GM19397 (cell line): Measurements from ENCODE around the gene SNHG17.
"Not testable (repeated sequence)": the region's sequence is repeated elsewhere in the genome, so short reads cannot be mapped to it uniquely, and the experiment has no call there.

Source experiments
- ATAC-seq: cut with Tn5 transposase; IDR thresholded peaks from one replicate; pipeline ENCODE4 v1.9.1; 2021; ENCODE audit warnings: mild to moderate bottlenecking, moderate library complexity; ENCODE audit not compliant: unreplicated experiment

Gene SNHG17

DNA sequence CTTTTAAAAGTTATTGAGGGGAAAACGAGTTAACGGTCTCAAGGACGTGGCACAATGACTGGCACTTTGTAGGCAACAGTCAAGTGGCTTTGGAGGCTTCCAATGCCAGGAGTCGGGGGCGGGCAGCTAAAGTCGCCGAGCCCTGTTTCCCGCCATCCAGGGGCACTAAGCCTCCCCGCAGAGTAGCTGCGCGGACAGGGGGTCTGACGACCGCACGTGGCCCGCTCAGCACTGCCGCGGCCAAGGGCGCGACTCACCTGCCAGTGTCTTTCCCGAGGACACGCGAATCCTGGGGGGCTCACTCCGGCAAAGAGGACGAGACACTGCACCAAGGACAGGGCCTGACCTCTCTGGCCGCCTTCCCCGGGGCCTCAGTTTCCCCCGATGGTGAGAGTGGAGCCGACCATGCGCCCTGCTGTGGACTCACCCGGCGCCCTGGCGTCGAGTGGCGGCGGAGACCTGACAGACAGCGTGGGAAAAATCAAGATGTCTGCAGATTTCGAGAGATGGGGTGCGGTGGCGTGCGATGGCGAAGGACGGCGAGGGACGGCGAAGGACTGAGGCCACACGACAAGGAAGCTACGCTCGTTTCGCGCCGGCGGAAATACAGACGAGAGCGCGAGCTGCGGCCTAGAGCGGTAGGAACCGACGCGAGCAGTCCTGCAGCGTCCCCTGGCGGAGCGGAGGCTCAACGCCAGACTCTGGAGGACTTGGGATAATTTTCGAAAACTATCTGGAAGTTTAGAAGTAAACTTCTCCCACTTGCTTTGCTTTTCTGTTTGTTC lies at the start of gene SNHG17:
Gene SNHG17, minus strand, starts transcription at position 559 of the 785 bp plus-strand sequence.
- ATAC-seq = peak; percentile 75

DNA sequence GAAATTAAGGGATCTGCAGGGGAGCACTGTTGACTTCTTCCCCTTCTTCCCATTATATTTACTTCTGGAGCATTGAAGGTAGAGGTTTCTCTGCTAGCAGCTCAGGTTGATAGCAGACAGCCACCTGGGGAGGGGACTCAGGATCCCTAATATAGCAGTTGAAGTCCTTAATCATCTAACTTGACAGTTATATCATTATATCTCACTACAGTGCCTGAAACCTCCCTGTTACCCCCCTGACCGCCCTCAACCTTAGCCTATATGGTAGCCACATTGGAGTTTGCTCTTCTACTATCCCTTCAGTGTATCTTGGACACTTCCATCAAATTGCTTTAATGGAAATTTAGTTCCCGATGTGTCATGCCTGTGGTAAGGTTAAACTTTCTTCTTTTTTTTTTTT lies 44.5 kb upstream of the SNHG17 start:
- ATAC-seq = no peak

DNA sequence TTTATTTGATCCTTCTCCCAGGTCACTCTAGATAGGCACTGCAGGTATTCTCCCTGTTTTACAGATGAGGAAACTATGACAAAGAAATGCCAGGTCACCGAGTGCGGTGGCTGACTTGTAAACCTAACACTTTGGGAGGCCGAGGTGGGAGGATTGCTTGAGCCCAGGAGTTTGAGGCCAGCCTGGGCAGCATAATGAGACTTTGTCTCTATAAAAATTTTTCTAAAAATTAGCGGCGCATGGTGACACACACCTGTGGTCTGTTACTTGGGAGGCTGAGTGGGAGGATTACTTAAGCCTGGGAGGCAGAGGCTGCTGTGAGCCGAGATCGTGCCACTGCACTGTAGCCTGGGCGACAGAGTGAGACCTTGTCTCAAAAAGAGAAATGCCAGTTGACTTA lies 42.6 kb upstream of the SNHG17 start:
- no peak for ATAC-seq

DNA sequence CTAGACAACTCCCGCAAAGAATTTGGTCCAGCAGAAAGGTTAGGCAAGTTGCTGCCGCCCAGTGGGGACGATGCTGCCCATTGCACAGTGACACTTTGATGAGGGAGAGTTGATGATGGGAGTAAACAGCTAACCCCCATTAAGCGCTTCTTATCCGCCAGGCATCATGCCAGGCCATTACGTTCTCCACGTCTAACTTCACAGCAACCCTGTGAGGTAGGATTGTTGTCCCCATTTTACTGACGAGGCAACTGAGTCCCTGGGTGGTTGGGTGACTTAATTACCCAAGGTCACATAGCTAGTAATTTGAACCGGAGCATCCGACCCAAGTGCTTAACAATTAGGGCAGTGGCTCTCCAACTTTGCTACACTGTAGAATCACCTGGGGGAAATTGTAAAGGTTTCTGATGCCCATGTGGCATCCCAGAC lies 38.3 kb upstream of the SNHG17 start:
- ATAC-seq = no peak

DNA sequence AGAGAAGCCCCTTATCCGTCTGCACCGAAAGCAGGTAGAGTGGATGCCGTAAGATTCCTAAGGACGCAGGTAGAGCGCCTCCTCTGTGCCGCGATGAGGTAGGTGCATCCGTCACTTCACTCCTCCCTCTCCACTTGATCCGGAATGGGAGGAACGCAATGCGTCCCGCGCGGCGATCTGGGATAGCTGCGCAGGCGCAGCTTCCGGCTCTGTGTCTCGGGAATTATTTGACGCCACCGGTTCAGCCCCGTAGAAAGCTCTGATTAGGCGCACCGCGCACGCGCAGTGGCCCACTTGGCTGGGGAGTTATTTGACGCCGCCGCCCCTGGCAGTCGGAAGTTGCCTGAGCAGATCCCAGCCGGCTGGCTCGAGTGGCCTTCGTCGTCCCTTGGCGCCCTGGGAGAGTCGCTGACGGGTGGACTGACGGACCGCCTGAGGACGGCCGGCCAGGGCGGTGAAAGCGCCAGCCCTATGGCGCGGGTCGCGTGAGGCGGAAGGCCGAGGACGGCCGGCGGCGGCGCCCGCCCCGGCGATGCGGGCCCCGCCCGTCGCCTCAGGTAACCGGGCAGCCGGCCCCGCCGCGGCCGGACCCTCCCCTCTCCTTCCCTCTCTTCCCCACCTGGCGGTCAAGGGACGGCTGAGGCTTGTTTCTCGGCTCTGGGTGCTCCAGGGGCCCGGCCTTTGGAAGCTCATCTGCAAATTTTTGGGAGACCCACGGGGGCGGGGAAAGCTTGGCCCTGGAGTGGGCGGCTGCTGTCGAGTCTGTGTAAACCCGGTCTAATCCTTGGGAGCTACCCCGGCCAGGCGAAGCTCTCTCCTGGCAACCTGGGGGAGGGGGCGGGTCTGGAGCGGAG lies 37.6 kb upstream of the SNHG17 start, which contains the start of gene RALGAPB:
Gene RALGAPB, plus strand, starts transcription at position 331 of the 854 bp plus-strand sequence. CDS start 15,590 bp downstream, outside the sequence.
- ATAC-seq = peak; percentile 95

DNA sequence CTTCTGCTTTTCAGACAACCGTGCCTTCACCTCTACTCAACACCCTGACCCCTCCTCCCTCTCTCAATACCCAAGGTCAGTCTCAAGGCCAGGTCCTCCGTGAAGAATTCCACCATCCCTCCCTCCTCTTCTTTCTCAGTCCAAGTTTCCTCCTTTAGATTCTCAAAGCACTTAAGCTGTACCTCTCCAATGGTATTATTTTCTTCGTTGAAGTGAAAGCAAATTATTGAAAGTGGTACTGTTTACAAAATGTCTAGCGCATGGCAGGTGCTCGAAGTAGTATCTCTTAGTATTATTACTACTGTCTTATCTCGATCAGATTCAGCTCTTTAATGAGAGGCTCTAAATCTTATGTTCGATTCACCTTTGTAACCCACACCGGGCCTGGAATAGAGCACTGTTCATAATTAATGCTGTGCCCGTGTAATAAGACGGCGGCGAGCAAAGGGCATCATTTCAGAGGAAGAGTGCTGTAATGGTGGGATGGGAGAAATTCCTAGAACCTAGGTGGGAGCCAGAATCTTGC lies 36.9 kb upstream of the SNHG17 start:
- no peak for ATAC-seq

DNA sequence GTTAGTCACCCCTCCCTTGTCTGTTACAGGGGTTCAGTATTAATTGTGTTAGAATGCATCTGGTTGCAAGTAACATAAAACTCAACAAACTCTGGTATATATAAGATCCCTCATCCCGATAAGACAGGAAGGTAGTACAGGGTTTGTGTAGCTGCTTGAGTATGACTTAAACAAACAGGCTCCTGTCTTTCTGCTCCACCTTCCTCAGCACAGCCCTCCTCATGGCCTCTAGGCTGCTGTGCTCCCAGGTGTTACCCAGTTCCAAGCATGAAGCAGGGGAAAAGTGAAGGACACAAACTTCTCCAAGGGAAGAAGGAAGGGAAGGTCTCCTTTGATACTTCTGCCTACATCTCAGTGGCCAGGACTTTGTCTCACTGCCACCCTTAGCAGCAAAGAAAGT lies 36.1 kb upstream of the SNHG17 start:
- ATAC-seq = no peak

DNA sequence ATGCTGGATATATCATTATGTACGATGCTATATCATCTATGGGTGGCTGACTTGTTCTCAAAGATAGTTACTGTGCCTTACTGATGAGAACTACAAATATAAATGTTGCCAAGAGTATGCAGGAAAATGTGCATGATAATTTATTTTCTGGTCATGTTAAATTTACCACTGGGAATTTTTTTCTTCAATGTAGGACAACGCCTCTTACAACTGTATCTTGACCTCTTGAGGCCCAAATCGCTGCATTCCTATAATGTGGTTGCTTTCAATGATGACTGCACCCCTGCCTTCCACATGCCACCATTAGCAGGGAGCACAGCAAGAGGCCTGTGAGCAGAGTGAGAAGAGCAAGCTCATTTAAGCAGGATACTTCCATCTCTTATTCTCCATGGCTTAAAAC lies 31.9 kb upstream of the SNHG17 start:
- no peak for ATAC-seq

DNA sequence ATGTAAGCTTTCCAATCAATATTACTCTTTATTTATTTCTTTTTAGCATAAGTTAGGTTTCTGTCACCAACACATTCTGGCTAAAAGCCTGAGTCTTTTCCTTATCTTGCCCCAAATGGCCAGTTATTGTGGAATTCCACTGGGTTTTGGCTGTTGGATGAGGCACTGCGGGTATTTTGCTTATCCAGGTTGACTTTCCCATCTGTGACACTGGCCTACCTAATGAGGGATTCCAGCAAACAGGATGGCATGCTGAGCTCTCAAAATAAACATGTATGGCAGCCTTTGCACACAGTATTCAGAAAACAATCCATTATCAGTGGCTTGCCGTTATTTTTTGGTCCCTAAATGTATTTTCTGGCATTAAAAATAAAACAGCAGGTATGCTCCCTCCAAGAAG lies 31.0 kb upstream of the SNHG17 start:
- no peak for ATAC-seq

DNA sequence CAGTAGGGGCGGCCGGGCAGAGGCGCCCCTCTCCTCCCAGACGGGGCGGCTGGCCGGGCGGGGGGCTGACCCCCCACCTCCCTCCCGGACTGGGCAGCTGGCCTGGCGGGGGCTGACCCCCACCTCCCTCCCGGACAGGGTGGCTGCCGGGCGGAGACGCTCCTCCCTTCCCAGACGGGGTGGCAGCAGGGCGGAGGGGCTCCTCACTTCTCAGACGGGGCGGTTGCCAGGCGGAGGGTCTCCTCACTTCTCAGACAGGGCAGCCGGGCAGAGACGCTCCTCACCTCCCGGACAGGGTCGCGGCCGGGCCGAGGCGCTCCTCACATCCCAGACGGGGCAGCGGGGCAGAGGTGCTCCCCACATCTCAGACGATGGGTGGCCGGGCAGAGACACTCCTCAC lies 26.4 kb upstream of the SNHG17 start:
- ATAC-seq = not testable (repeated sequence)

DNA sequence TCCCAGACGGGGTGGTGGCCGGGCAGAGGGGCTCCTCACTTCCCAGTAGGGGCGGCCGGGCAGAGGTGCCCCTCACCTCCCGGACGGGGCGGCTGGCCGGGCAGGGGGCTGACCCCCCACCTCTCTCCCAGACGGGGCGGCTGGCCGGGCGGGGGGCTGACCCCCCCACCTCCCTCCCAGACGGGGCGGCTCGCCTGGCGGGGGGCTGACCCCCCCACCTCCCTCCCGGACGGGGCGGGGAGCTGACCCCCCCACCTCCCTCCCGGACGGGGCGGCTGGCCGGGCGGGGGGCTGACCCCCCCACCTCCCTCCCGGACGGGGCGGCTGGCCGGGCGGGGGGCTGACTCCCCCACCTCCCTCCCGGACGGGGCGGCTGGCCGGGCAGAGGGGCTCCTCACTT lies 26.0 kb upstream of the SNHG17 start:
- ATAC-seq = not testable (repeated sequence)

DNA sequence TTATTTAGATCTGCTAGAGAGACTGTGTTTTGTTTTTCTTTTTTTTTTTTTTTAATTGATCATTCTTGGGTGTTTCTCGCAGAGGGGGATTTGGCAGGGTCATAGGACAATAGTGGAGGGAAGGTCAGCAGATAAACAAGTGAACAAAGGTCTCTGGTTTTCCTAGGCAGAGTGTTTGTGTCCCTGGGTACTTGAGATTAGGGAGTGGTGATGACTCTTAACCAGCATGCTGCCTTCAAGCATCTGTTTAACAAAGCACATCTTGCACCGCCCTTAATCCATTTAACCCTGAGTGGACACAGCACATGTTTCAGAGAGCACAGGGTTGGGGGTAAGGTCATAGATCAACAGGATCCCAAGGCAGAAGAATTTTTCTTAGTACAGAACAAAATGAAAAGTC lies 25.5 kb upstream of the SNHG17 start:
- ATAC-seq = not testable (repeated sequence)

DNA sequence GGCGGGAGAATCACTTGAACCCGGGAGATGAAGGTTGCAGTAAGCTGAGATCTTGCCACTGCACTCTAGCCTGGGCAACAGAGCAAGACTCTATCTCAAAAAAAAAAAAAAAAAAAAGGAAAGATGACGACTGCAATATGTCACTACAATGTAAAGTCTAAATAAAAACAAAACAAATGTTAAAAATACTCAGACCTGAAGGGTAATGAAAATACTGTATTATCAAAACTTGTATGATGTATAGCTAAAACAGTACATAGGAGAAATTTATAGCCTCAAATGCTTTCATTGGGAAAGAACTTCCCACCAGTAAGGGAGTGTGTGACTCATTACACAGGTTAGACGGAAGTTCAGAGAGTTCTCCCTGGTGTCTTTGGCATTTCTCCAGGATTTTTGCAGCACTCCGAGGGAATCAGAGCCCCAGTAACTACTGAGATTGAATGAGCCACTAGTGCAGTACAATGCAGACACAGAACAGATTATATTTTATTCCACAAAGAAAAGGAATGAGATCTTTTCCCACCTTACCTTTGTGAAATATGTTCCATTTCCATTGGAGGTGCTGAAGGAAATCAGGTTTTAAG lies 25.0 kb upstream of the SNHG17 start:
- no peak for ATAC-seq

DNA sequence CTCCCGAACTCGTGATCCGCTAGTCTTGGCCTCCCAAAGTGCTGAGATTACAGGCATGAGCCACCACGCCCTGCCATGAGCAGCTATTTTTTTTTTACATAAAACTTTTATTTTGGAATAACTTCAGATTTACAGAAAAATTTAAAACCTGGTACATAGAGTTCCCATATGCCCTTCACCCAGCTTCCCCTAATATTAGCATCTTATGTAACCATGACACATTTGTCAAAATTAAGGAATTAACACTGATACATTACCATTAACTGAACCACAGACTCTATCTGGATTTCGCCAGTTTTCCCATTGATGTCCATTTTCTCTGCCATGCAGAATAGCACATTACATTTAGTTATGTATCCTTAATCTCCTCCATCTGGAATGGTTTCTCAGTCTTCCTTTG lies 23.2 kb upstream of the SNHG17 start:
- no peak for ATAC-seq

DNA sequence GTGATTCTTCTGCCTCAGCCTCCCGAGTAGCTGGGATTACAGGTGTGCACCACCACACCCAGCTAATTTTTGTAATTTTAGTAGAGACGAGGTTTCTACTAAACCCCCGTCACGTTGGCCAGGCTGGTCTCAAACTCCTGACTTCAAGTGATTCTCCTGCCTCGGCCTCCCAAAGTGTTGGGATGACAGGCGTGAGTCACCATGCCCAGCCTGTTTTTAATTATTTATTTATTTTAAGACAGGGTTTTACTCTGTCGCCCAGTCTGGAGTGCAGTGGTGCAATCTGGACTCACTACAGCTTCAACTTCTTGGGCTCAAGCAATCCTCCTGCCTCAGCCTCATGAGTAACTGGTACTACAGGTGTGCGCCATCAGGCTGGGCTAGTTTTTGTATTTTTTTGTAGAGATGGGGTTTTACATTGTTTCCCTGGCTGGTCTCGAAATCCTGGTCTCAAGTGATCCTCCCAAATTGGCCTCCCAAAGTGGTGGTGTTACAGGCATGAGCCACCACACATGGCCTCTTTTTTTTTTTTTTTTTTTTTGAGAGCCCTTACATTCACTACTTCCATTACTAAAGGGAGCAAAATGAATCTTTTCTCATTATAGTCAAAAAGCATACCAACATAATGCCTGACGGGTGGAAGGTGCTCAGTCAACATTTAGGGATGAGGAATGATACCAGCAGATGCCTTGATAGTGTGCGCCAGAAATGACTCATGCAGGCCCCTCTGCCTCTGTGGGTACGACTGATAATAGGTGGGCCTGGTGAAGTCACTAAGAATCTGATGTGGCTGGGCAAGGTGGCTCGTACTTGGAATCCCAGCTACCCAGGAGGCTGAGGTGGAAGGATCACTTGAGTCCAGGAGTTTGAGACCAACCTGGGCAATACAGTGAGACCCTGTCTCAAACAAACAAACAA lies 19.7 kb upstream of the SNHG17 start:
- no peak for ATAC-seq

DNA sequence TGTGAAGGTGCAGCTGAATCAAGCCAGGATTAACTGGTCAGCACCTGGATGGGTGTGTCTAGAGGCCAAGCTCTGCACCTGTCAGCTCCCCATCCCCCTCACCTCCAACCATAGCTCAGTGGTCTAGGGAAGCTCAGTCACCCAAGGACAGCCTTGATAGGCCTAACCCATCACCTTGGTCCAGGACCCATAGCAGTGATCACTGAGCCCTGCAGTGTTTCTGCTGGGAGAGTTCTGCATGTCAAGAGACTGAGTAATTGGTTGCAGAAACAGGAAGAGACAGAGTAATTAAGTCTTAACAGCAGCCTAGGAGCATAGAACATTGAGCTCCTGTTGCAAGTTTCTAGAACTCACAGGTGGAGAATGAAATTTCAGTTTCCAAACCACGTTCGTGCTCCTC lies 18.8 kb upstream of the SNHG17 start:
- no peak for ATAC-seq

DNA sequence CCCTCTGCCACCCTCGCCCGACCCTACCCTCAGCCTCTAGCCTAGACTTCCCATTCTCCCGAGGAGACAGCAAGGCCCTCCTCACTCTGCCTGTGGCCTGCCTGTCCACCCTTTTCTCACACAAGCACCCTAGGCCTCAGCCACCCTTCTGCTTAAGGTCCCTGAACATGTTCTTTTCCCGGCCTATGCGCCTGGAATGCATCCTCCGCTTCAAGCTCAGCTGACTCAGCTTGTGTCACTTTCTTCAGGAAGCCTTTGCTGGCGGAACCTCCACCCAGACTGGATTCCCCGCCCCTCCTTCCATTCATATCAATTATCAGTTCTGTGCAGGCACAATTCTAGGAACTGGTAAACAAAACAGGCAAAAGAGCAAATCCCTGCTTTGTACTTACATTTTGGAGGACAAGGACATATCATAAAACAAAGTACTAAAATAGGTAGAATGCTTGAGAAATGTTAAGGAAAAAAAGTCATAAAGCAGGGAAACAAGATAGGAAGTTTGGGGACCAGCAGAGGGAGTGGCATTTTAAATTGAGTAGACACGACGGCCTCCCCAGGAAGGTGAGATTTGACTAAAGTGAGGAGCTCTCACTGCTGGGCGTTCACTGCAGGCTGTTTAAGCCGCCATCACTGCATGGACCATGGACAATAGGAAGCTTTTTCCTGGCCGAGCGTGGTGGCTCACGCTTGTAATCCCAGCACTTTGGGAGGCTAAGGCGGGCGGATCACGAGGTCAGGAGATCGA lies 17.9 kb upstream of the SNHG17 start:
- no peak for ATAC-seq

DNA sequence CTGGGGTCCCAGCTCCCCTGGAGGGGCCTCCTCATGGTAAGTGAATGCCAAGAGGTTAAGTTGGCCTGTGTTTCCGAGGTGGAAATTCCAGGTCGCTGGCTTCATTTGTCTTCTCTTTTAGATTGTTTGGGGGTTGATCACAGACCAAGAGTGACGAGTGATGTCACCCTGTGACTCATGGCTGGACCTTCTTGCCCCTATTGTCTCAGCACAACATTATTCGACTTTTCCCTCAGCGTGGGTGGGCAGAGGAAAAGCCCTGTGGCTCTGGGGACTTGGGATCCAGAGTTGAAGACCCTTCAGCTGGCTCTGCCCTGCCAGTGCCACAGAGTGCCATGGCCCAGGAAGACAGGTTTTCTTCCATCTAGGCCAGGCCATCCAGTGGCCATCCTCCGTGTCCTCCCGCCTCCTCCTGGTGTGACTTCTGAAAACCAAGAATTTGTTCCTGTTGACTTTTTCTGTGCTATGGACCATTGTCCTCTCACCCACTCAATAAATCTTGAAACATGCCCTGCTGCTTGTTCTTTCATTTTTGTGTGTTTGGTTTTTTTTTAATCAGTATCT lies 15.4 kb upstream of the SNHG17 start:
- ATAC-seq = no peak

DNA sequence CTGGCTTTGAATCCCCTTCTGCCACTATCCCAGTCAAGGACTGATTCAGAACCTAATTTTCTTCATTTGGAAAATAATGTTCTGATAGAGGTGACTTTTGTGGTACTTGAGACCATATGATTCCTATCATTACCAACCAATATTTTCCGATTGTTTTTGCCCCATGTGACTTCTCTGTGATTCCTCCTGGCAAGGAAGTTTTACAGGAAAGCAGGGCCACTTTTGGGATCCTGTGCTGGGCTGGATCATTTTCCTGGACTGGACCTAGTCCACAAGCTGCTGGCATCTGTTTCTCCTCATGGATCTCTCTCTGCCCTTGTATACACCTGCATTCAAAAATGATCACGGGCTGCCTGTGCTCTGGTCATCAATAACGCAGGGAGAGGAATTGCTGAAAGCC lies 13.9 kb upstream of the SNHG17 start:
- no peak for ATAC-seq
